ENCODE results near the gene MIER2.

The MIER2 gene

DNA sequence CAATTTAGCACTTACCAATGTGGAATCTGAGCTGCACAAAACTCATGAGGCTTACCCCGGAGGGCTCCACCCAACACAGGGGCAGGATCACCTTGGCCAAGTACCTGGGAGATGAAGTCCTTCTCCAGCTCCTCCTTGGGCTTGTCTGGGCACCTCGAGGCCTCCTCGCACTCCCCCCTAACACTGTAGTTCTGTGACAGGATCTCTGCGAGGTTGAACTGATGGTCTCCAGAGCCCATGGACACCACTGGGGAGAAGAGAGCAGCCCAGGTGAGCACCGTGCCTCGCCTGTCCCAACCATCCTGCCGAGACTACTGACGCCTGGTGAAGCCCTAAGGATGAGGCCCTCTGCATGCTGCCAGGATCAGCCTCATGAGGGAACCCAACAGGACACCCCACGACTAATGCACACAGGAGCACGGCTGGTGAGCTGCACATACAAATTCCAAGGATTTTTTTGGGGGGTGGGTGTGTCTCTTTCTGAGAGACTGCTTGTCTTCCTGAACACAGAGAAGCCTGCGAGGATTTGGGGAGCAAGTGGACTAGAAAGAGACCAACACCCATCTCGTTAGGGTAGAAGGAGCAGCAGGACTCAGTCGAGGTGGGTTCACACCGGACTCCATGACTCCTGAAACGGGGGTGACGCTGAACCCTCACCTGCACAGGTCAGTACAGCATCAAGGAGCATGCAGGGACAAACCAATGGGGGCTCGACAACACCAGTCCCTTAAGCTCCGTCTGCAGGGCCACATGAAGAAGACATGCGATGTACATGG, 10.1 kb downstream of the MIER2 start:
- DNase-seq = no peak

DNA sequence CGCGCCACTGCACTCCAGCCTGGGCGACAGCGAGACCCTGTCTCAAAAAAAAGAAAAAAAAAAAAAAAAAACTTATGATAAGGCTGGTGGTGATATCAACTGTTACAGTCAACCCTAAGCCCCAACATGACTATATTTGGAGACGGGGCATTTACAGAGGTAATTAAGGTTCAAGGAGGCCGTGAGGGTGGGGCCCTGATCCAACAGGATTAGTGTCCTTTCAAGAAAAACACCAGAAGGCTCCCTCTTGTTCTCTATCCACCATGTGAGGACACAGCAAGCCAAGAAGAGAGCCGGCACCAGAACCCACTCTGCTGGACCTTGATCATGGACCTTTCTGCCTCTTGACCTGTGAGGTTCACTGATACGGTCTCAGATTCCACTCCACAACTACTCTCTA, 14.1 kb downstream of the MIER2 start:
- no peak for DNase-seq

DNA sequence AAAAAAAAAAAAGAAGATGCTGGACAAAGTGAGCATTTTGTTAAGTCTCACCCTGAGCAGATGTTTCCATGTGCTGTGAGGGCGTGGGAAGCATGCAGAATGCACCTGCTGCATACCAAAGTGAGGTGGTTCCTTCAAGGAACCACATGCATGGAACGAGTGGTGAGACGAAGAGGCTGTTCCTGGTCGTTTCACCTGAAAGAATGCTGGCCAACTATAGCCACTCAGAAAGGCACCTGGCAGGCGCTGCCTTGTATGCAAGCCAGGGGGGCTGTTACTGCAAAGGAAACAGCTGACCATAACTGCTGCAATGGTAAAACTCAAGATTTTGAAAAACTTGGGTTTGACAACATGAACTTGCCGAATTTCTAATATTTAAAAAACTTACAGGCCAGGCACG, 14.7 kb downstream of the MIER2 start:
- DNase-seq = no peak

DNA sequence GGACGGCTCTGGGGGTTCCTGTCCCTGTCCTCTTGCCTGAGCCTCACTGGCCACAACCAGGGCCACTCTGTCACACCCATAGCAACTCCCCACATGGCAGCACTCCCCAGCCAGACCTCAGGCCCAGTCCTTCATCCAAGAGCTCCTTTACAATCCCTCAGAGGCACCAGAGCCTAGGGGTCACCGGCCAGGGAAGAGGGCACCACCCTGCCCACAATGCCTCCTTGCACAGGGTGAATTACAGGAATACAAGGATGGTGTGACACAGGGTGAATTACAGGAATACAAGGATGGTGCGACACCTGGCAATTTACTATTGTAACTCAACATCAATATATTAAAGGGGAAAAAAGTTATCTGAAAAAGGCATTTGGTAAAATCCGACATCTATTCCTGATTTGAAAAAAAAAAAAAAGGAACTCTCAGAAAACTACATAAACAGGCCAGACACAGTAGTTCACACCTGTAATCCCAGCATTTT, 16.5 kb downstream of the MIER2 start:
- no peak for DNase-seq

DNA sequence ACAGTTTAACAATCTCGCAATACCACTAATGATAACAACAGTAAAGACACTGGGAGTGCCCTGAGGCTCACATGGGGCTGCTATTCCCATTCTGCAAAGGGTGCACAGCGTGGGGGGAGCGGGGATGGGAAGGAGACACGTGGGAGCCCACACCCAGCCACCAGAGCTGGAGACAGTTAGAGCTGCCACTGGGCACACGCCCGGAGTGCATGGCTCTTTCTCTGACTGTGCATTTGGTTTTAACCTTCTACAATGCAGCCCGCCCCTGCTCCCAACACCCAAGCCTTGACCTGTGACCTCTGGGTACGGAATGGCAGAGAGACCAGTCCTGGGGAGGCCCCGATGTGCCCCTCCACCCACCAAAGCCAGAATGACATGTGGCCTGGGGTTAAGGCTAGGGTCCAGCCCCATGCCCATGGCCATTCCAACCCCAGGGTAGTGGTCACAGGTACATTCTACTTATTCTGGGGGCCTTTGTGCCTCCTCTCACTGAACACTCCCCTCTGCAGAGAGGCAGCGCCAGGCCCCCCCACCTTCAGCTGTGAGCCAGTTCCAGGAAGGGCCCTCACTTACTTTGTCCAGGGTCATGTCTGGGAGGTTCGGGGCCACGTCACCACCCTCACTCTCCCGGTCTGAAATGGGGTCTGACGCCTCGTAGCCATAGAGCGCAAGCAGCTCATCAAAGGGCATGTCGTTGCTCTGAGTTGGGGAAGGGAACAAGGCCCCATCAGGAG, 17.1 kb downstream of the MIER2 start:
- no peak for DNase-seq

DNA sequence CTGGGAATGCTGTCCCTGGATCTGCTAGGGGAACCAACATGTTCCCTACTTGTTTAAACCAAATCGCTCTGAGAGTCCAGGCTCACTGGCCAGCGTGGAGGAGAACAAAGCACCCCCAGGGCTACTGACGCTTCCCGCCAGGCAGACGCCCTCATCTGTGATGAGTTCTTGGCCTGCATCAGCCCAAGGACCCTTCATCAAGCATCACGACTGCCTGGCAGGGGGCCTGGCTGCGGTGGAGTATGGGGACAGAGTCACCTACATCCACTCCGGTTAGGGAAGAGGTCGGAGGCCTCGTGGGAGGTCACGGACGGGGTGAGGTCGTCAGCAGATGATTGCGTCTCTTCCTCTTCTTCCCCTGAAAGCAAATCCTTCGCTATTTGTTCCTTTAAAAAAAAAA, 17.7 kb downstream of the MIER2 start:
- no peak for DNase-seq

DNA sequence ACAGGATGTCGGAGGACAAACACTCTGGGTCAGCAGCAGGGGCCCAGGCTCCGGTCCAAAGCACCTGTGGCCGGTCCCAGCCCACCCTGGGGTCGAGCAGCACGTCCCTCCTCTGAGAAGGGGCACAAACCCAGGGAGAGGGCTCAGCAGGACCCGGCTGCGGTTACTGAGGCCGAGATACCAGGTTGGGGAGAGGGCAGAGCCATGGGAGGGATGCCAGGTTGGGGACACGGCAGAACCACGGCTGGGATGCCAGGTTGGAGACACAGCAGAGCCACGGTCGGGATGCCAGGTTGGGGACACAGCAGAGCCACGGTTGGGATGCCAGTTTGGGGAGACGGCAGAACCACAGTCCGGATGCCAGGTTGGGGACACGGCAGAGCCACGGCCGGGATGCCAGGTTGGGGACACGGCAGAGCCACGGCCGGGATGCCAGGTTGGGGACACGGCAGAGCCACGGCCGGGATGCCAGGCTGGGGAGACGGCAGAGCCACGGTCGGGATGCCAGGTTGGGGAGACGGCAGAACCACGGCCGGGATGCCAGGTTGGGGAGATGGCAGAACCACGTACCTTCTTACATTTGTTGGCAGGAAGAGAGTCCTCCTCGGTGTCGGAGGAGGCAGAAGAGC, 18.5 kb downstream of the MIER2 start:
- no peak for DNase-seq

DNA sequence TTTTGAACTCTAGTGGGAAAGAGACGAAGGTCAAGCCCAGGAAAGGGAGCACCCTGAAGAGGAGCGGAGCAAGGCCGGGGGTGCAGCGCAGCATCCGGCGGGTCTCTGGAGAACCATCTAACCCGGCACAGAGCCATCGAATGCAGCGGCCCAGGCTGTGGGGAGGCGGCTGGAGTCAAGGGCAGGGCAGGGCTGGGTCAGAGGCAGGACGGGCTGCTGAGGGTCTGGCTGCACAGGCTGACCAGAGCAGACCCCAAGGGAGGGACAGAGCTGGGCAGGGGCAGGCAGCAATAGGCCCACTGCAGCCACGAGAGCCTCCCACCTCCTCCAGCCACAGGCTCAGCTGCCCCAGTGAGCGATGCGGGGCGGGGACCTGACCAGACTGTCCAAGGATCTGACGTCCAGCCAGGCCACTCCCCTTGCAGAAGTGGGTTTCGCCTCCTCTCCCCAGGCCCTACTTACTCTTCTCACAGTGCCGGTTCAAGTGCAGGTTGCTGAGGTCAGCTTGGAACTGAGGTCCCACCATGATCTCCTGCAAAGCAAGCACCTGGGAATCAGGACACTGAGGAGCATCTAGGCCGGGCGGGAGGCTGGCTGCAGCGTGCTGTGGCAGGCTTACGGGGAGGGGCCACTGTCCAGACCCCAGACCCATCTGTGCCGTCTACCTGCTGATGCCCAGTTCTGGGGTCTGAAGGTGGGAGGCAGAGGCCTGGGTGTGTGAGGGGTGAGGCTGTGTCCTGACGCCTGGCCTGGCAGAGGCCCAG, 19.2 kb downstream of the MIER2 start:
- DNase-seq = no peak

DNA sequence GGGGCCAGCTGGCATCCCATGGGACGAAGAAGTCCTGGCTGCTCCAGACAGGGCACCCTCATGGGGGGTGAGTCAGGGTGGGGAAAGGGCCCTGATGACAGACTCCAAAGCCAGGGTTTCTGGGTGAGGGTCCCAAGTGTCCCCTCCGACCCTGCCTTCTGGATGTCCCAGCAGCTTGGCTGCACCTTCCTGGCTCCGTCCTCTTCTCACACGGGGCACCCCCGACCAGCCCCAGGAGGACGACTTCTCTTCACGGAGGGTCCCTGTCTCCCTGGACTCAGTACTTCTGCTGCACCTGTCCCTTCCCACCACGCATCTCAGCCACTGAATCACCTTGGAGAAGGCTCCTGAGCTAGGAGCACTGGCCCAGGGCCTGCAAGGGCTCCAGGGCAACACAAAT, 19.9 kb downstream of the MIER2 start:
- DNase-seq = no peak

DNA sequence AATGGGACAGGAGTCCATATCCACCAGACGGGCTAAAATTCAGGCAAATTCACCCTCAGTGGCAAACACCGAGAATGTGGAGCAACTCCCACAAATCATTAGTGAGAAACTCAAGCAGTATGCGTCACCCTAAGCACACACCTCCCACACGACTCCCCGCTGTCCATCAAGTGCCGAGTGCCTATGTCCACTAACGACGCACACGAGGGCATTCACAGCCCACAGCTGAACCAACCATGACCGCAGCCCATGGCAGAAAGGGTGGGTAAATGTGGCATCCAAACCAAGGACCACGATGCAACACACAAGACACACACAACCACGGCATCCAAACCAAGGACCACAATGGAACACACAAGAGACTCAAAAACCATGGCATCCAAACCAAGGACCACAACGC, 22.0 kb downstream of the MIER2 start:
- no peak for DNase-seq

DNA sequence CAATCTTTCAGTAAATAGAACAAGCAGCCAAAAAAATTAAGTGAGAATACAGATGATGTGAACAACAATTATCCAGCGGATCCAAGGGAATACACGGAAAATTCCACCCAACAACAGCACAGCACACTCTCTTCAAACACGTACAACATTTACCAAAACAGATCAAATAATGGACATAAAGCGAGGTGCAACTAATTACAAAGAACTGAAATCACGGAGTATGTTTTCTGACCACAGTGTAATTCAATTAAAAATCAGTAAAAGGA, 26.2 kb downstream of the MIER2 start:
- DNase-seq = no peak

DNA sequence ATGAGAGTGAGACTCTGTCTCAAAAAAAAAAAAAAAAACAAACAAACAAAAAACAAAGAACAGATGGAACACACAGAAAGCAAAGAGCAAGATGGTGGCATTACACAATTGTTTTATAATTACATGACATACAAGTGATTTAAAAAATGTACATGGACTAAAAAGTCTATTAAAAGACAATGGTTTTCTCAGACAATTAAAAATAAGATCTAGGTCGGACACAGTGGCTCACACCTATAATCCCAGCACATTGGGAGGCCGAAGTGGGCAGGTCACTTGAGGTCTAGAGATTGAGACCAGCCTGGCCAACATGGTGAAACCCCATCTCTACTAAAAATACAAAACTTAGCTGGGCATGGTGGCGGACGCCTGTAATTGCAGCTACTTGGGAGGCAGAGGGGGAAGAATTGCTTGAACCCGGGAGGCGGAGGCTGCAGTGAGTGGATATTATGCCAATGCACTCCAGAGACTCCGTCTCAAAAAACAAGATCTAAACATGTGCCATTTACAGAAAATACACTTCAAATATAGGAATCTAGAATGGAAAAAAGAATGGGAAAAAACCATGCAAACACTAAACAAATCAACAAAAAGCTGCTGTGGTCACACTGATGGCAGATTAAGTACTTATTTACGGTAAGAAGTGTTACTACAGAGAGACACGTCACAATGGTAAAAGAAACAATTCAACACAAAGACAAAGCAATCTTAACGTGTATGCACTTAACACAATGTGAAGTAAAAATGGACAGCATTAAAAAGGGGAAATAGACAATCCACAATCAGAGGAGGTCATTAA, 26.7 kb downstream of the MIER2 start:
- no peak for DNase-seq

DNA sequence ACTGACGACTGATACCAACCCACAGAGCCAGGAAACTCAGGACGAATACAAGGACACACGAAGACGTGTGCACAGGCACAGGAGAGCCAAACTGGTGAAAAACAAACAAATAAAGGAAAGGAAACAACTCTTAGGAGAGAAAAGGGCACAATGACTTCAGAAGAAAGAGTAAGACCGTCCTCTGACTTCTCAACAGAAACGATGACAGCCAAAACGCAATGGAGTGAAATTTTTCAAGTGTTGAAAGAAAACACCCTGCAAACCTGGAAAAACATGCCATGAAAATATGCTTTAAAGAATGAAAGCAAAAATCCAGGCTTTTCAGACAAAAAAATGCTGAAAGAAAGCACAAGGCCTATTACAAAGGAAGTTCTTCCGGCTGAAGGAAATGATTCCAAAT, 28.8 kb downstream of the MIER2 start:
- DNase-seq = no peak

DNA sequence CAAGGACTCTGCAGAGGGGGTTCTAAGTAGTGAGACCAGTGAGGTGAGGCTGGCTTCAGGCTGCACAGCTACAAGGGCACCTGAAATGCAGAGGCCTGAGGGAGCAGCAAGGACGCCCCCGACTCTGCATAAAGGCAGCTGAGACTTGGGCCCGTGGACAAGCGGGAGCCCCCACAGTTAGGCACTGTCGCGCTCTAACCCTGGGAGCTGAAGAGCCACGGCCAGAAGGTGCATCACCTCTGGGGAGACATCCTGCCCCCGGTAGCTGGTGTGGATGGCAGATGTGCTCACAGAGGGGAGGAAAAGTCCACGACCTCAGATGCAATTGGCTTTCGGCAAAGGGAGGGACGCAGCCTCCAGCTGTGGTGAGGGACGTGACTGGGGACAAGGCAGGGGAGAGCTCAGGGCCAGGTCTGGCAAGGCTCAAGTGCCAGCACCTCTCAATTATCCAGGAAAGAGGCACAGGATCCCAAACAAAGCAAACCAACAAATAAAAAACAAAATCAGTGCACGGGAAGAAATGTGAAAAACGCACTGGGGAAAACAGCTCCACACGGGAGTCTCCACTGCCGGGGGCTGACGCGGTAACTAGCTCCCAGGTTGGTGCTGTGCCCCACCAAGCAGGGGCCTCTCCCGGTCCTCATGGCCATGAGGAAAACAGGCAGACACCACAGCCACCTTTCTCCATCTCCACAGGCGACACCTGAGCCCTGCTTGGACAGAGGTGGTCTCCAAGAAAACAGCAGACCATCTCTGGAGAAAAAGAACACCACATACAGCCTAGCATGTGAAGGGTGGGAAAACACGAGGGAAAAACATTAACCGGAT, 30.4 kb downstream of the MIER2 start:
- no peak for DNase-seq

DNA sequence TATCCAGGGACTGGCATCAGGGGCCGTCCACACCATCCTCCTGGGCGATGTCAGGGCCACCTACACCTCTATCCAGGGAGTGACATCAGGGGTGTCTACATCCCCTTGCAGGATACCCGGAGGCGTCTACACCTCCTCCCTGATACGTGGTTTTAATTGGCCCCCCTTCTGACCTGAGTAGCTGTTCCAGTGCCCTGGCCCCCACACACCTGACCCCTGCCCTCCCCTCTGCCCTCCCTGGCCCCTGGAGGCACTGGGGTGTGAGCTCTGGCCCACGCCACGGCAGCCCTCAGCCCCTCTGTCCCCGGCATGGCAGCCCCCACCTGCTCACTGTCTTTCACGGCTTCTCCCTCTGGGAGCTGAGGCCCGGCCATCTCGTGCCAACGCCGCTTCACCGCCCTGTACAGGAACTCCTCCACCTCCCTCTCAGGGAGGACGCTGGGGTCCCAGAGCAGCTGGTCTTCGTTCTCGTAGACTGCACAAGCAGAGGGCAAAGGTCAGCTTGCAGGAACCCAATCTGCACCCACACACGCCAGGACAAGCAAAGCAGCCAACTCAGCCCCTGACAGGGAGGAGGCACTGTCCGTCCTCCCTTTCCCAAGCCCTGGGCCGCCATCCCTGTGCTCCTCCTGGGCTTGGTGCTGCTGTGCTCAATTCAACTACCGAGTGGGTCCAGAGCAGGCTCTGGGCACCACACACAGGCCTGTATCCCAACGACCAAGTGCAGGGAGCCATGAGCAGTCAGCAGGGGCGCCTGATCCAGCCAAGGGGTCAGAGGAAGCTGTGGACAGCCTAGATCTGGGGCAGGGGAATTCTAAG, 31.2 kb downstream of the MIER2 start:
- no peak for DNase-seq

DNA sequence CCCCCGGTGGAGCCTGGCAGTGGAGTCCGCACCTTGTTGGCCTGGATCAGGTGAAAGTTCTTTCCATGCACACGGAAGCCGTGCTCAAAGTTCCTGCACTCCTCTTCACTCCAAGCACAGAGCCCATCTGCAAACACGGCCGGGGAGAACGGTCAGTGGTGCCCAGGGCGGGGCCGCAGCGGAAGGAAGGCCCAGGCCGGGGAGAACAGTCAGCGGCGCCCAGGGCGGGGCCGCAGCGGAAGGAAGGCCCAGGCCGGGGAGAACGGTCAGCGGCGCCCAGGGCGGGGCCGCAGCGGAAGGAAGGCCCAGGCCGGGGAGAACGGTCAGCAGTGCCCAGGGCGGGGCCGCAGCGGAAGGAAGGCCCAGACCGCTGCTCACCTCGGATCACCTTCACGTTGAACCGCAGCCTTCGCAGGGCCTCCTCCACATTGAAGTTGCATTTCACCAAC, 32.8 kb downstream of the MIER2 start:
- no peak for DNase-seq

DNA sequence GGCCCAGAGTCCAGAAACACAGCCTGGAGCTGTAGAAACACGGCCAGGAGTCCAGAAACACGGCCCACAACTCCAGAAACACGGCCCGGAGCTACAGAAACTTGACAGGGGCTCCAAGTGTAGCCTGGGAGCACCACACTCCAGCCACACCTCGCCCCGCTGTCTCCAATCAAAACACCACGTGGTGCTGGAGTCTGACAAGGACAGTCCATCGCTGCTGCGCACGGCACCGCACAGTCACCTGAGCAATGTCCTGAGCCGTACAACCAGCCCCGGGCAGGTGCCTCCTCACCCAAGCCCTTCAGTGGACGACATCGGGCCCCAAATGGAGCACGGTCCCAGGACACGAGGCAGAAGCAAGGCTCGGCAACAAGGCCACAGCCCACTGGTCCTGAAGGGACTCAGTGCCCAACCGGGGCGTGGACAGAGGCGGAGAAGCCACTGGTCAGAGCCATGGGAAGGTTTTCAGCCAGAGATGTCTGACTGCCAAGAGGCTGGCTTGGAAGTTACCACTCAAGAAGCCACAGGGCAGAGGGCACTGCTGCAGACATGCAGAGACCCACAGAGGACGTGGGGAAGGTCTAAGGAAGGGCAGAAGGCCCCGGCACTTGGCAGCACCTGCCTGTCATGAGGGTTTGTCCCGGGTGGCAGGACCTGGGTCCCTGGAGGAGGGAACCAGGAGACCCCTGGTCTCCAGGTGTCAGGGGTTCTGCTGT, 33.7 kb downstream of the MIER2 start:
- DNase-seq = no peak

DNA sequence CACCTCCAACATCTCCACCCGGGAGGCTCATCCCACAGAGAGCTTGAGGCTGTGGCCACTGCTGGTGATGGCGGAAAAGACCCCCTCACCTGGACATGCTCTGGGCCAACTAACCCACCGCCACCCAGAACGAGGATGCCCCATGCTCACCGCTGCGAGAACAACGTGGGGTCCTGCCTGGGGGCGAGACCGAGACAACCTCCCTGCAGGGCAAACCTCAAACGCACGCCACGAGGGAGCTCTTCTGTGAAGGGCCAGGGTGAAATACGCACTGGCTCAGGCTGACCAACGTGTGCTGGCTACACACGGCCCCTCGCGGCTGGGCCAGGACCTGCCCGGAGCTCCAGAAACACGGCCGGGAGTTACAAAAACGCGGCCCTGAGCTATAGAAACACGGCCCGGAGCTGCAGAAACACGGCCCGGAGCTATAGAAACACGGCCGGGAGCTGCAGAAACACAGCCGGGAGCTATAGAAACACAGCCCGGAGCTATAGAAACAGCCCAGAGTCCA, 34.4 kb downstream of the MIER2 start:
- DNase-seq = no peak
